Activated gamma-delta T cell treated with anti-CD3 and anti-CD28 coated beads, Interleukin-2, amount 50 U/mL, for 16 hours (primary cell): ENCODE data around the gene IL36RN.

ENCODE experiments used
- DNase-seq: peaks from one replicate; pipeline ENCODE4 v3.0.0-alpha.2; 2020; ENCODE audit warnings: low read depth

IL36RN gene

GRCh38 chr2:113102133-113102532, 43.1 kb downstream of the IL36RN start:
- no peak for DNase-seq

GRCh38 chr2:113103277-113103676, 44.3 kb downstream of the IL36RN start:
- DNase-seq, result no peak

DNA sequence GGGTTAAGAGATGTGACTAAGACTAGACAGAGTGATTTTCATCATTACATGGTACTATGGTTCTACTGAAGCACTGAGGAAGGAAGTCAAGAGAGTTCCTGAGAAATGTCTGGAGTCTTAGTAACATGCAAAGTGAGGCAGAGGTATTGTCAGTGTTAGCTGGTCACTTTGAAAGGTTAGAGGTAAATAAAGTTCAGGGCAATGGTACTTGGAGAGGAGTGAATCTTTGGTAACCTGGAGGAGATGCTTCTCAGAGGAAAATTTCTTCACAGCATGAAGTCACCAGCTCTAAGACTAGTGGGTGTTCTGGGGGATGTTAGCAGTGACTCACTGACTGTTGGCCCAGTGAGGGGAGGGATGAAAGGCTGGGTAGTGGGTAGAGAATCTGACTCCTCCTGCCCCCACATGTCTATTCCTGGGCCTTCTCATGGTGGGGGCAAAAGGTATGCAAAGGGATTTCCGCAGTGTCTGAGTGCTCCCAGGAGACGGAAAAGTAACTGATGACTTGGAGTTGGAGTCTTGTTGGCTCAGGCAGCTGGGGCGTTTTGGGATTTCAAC, 45.1 kb downstream of the IL36RN start:
- no peak for DNase-seq

- no peak for DNase-seq
Observed at GRCh38 chr2:113105047-113105785, 46.2 kb downstream of the IL36RN start.

GRCh38 chr2:113111121-113111520, 52.1 kb downstream of the IL36RN start:
- DNase-seq, result no peak

DNA sequence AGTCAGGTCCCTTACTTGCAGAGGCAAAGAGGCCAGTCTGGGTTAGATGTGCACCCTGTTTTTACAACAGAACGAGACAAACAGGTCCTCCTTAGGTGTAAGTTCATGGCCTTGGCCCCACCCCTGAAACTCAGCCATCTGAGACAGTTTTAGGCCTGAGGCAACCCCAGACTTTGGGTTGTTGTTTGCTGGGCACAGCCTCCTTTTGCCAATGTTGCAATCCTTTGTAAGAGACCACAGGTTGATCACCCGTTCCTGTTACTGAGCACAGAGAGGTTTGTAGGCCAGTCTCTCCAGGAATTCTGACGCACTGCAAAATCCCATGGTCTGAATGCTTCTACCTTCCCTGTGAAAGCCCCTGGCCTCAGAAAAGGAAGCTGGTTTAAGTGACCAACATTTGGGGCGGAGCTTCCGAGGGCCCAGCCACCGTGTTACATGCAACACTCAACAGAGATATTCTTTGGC, 52.9 kb downstream of the IL36RN start:
- no peak for DNase-seq

DNA sequence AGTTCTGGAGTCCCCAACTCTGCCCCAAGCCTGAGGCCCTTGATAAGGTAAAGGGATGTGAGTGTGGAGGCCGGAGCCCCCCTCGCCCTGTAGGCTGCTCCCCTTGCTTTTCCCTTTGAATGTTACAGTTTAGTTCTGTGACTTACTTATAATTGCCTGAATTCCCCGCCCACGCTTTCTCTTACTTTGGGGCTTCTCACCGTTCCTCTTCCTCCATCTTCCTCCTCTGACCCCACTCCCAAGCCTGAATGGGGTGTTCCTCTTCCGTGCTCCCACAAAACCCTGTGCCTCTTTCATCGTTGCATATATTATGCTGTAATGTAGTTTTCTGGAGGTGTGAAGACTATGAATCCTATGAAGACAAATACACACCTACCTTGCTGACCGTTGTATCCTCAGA, 53.4 kb downstream of the IL36RN start:
- no peak for DNase-seq

- DNase-seq, result no peak
Observed at GRCh38 chr2:113112871-113113270, 53.9 kb downstream of the IL36RN start.

GRCh38 chr2:113113807-113114206, 54.8 kb downstream of the IL36RN start:
- no peak for DNase-seq
